ENCODE results near the gene CCDC24. TPM values are rescaled to one million over a fixed set of nuclear protein-coding genes. Genes with fewer than 3 reads are reported as not detected.

Gene CCDC24
- total and polyA plus RNA-seq, 2 of the 13 experiments (the other 11 are each of a cell fraction or from before 2014, with no cell fraction given): 1.4 to 2.9 TPM

DNA sequence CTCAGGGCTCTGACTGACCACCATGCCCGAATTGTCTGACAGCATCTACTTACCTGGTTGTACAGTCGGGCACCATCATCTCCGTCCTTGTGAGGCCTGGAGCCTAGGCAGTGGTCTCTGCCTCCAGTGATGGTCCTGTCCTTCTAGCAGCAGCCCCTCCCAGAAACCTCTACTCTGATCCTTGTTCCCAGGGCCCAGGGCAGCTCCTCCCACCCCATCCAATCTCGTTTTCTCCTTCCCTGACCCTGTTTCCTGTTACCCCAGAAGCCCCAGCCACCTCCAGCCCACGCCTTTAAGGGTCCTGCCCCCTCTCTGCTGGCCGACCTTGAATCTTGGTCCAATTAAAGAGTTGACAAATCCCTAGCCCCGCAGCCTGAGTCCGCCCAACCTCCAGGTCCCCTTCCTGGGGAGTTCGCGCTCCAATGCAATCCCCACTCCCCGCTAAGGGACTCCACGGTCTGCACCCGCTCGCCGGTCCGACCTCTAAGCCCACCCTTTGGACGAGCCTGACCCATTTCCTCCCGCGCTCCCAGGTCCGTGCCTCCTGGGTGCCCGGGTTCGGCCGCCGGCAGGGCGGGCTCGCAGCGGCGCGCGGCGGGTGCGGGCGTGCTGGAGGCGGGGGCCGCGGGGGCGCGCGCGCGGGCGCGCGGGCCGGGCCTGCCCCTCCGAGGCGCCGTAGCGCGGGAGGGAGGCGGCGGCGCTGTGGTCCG is 12.7 kb upstream of the CCDC24 start, which contains the start of gene B4GALT2 (continued):
- TF ChIP-seq CBFB (CRISPR knock-in tag; IDR thresholded peaks at IDR 0.05) (no peak), CENPT (CRISPR knock-in tag; IDR thresholded peaks at IDR 0.05; ENCODE audit: low read depth) (no peak), ZFP90 (CRISPR knock-in tag; IDR thresholded peaks at IDR 0.05; ENCODE audit: borderline replicate concordance) (no peak; the same call in none of the 2 replicates), ZNF383 (CRISPR knock-in tag; IDR thresholded peaks at IDR 0.05; ENCODE audit: borderline replicate concordance) (no peak), AHR (CRISPR knock-in tag; IDR thresholded peaks at IDR 0.05) (no peak), ZMYM3 (CRISPR knock-in tag; IDR thresholded peaks at IDR 0.05) (no peak), ZNF451 (CRISPR knock-in tag; IDR thresholded peaks at IDR 0.05) (no peak), DR1 (CRISPR knock-in tag; IDR thresholded peaks at IDR 0.05) (peak; percentile 27; the same call in 1 of the 2 replicates), HMGA1 (CRISPR knock-in tag; conservative IDR thresholded peaks at IDR 0.05) (no peak), PHB2 (IDR thresholded peaks at IDR 0.05; ENCODE audit: partially characterized antibody) (no peak), ZNF446 (CRISPR knock-in tag; IDR thresholded peaks at IDR 0.05) (no peak), MYNN (CRISPR knock-in tag; IDR thresholded peaks at IDR 0.05; ENCODE audit: low read depth) (no peak), SETDB1 (CRISPR knock-in tag; IDR thresholded peaks at IDR 0.05; ENCODE audit: borderline replicate concordance) (no peak), TBL1XR1 (IDR thresholded peaks at IDR 0.05; ENCODE audit: borderline replicate concordance, low read length, partially characterized antibody) (no peak), SKI (IDR thresholded peaks at IDR 0.05; ENCODE audit: partially characterized antibody) (peak; percentile 13), SMYD3 (CRISPR knock-in tag; IDR thresholded peaks at IDR 0.05) (no peak), SRSF4 (IDR thresholded peaks at IDR 0.05; ENCODE audit: low read depth, low read length, poor library complexity, severe bottlenecking) (no peak)
- TF ChIP-seq, protein P1, sequence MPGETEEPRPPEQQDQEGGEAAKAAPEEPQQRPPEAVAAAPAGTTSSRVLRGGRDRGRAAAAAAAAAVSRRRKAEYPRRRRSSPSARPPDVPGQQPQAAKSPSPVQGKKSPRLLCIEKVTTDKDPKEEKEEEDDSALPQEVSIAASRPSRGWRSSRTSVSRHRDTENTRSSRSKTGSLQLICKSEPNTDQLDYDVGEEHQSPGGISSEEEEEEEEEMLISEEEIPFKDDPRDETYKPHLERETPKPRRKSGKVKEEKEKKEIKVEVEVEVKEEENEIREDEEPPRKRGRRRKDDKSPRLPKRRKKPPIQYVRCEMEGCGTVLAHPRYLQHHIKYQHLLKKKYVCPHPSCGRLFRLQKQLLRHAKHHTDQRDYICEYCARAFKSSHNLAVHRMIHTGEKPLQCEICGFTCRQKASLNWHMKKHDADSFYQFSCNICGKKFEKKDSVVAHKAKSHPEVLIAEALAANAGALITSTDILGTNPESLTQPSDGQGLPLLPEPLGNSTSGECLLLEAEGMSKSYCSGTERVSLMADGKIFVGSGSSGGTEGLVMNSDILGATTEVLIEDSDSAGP (CRISPR knock-in tag; IDR thresholded peaks at IDR 0.05; ENCODE audit: borderline replicate concordance): no peak
- TF ChIP-seq, protein P2, sequence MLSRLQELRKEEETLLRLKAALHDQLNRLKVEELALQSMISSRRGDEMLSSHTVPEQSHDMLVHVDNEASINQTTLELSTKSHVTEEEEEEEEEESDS (CRISPR knock-in tag; IDR thresholded peaks at IDR 0.05; ENCODE audit: borderline replicate concordance): no peak
- TF ChIP-seq, protein P3, sequence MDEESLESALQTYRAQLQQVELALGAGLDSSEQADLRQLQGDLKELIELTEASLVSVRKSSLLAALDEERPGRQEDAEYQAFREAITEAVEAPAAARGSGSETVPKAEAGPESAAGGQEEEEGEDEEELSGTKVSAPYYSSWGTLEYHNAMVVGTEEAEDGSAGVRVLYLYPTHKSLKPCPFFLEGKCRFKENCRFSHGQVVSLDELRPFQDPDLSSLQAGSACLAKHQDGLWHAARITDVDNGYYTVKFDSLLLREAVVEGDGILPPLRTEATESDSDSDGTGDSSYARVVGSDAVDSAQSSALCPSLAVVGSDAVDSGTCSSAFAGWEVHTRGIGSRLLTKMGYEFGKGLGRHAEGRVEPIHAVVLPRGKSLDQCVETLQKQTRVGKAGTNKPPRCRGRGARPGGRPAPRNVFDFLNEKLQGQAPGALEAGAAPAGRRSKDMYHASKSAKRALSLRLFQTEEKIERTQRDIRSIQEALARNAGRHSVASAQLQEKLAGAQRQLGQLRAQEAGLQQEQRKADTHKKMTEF (CRISPR knock-in tag; IDR thresholded peaks at IDR 0.05): no peak
- TF ChIP-seq, protein P4, sequence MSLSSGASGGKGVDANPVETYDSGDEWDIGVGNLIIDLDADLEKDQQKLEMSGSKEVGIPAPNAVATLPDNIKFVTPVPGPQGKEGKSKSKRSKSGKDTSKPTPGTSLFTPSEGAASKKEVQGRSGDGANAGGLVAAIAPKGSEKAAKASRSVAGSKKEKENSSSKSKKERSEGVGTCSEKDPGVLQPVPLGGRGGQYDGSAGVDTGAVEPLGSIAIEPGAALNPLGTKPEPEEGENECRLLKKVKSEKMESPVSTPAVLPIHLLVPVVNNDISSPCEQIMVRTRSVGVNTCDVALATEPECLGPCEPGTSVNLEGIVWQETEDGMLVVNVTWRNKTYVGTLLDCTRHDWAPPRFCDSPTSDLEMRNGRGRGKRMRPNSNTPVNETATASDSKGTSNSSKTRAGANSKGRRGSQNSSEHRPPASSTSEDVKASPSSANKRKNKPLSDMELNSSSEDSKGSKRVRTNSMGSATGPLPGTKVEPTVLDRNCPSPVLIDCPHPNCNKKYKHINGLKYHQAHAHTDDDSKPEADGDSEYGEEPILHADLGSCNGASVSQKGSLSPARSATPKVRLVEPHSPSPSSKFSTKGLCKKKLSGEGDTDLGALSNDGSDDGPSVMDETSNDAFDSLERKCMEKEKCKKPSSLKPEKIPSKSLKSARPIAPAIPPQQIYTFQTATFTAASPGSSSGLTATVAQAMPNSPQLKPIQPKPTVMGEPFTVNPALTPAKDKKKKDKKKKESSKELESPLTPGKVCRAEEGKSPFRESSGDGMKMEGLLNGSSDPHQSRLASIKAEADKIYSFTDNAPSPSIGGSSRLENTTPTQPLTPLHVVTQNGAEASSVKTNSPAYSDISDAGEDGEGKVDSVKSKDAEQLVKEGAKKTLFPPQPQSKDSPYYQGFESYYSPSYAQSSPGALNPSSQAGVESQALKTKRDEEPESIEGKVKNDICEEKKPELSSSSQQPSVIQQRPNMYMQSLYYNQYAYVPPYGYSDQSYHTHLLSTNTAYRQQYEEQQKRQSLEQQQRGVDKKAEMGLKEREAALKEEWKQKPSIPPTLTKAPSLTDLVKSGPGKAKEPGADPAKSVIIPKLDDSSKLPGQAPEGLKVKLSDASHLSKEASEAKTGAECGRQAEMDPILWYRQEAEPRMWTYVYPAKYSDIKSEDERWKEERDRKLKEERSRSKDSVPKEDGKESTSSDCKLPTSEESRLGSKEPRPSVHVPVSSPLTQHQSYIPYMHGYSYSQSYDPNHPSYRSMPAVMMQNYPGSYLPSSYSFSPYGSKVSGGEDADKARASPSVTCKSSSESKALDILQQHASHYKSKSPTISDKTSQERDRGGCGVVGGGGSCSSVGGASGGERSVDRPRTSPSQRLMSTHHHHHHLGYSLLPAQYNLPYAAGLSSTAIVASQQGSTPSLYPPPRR (CRISPR knock-in tag; IDR thresholded peaks at IDR 0.05; ENCODE audit: borderline replicate concordance): no peak

All from HepG2 (cell line).